Loucy (cell line): Measurements from ENCODE around the gene PLEKHO2.

Experiments
- CTCF ChIP-seq: fragments of 200-600 bp; sonication (generic); conservative IDR thresholded peaks from 2 replicates; pipeline ENCODE4 v1.5.1; 2014; ENCODE audit warnings: mild to moderate bottlenecking, antibody characterized with exemption, low read length
- EZH2phosphoT487 ChIP-seq: fragments of 200-600 bp; IDR thresholded peaks from 2 replicates; pipeline ENCODE4 v1.6.1; 2018; ENCODE audit warnings: antibody characterized with exemption, mild to moderate bottlenecking, moderate library complexity, borderline replicate concordance

- no peak for TF ChIP-seq CTCF
- no peak for TF ChIP-seq EZH2phosphoT487
These were observed 28.6 kb downstream of the PLEKHO2 start for GRCh38 chr15:64870353-64870752.
